CD4-positive, alpha-beta T cell treated with Interleukin-15 for 4 hours (primary cell): Measurements from ENCODE around the gene MRPS22.

Experiments
- DNase-seq: peaks from one replicate; pipeline ENCODE4 v3.0.0-alpha.2; 2020; ENCODE audit warnings: low spot score

MRPS22 gene

GRCh38 chr3:139343895-139344856 lies at the start of gene MRPS22:
Gene MRPS22 (plus strand): TSS chr3:139344020. CDS start chr3:139344027, 7 bp downstream.
- peak; percentile 85 for DNase-seq

GRCh38 chr3:139295040-139295439 lies 48.8 kb upstream of the MRPS22 start:
- no peak for DNase-seq

- DNase-seq = no peak
These were observed 47.6 kb upstream of the MRPS22 start for GRCh38 chr3:139296141-139296718.

GRCh38 chr3:139297588-139298311 lies 46.1 kb upstream of the MRPS22 start:
- DNase-seq = no peak

- DNase-seq = no peak
These were observed 44.3 kb upstream of the MRPS22 start for GRCh38 chr3:139299261-139300132.

GRCh38 chr3:139300416-139300815 lies 43.4 kb upstream of the MRPS22 start:
- DNase-seq = no peak

GRCh38 chr3:139301183-139301582 lies 42.6 kb upstream of the MRPS22 start:
- DNase-seq = no peak

GRCh38 chr3:139301654-139302053 lies 42.2 kb upstream of the MRPS22 start:
- no peak for DNase-seq

GRCh38 chr3:139302084-139302800 lies 41.6 kb upstream of the MRPS22 start:
- DNase-seq = no peak

GRCh38 chr3:139302801-139303113 lies 41.1 kb upstream of the MRPS22 start:
- DNase-seq = no peak

GRCh38 chr3:139303216-139303615 lies 40.6 kb upstream of the MRPS22 start:
- DNase-seq = no peak

GRCh38 chr3:139304383-139304782 lies 39.4 kb upstream of the MRPS22 start:
- DNase-seq = no peak

GRCh38 chr3:139306078-139306477 lies 37.7 kb upstream of the MRPS22 start:
- DNase-seq = no peak

GRCh38 chr3:139307072-139307491 lies 36.7 kb upstream of the MRPS22 start:
- no peak for DNase-seq

GRCh38 chr3:139307601-139308555 lies 35.9 kb upstream of the MRPS22 start:
- DNase-seq = no peak

- DNase-seq = no peak
These were observed 35.3 kb upstream of the MRPS22 start for GRCh38 chr3:139308560-139308959.

- DNase-seq = no peak
These were observed 34.7 kb upstream of the MRPS22 start for GRCh38 chr3:139309061-139309591.

- DNase-seq = no peak
These were observed 33.9 kb upstream of the MRPS22 start for GRCh38 chr3:139309880-139310279.

GRCh38 chr3:139310474-139310933 lies 33.3 kb upstream of the MRPS22 start:
- no peak for DNase-seq

GRCh38 chr3:139311557-139311956 lies 32.3 kb upstream of the MRPS22 start:
- DNase-seq = no peak
